ENCODE results near the gene PTTG1.
"Not testable (repeated sequence)": the region's sequence is repeated elsewhere in the genome, so short reads cannot be mapped to it uniquely, and the experiment has no call there.

The PTTG1 gene

GRCh38 chr5:160432787-160433186 lies 11.1 kb downstream of the PTTG1 start:
- TF ChIP-seq EZH2phosphoT487 (IDR thresholded peaks at IDR 0.05; ENCODE audit: low read depth), result no peak
- no peak for TF ChIP-seq CTCF (IDR thresholded peaks at IDR 0.05; ENCODE audit: low read depth, low read length)
- H3K9me3 ChIP-seq (ENCODE audit: insufficient read depth, low read length), result no peaks in the 10 kb centered on the region
- peaks cover 44% of the 10 kb centered on the region for H3K4me1 ChIP-seq (ENCODE audit: low read length)
- H3K4me2 ChIP-seq (ENCODE audit: low read length), result no peak overlapping the region
- H2AFZ ChIP-seq (ENCODE audit: low read depth, low read length), result no peak overlapping the region
- H3K36me3 ChIP-seq (replicated peaks; ENCODE audit: low read depth, low read length), result peaks cover 11% of the 10 kb centered on the region
- no peaks in the 10 kb centered on the region for H3K27me3 ChIP-seq (ENCODE audit: low read depth, low read length)
- no peak overlapping the region for H3K27ac ChIP-seq (ENCODE audit: low read length)
- no peak overlapping the region for H3K9ac ChIP-seq (ENCODE audit: low read length)
- H3K79me2 ChIP-seq (ENCODE audit: low read length), result no peaks in the 10 kb centered on the region
- H4K20me1 ChIP-seq (ENCODE audit: insufficient read depth, low read length), result no peaks in the 10 kb centered on the region
- no peak overlapping the region for H3K4me3 ChIP-seq (ENCODE audit: low read length)

GRCh38 chr5:160434022-160434531 lies 12.4 kb downstream of the PTTG1 start:
- Histone ChIP-seq H3K9me3 (ENCODE audit: insufficient read depth, low read length) (no peaks in the 10 kb centered on the region), H3K79me2 (ENCODE audit: low read length) (no peaks in the 10 kb centered on the region), H3K27ac (ENCODE audit: low read length) (no peak overlapping the region), H3K4me2 (ENCODE audit: low read length) (peak overlapping the region; percentile 60), H4K20me1 (ENCODE audit: insufficient read depth, low read length) (no peaks in the 10 kb centered on the region), H3K4me3 (ENCODE audit: low read length) (peak overlapping the region; percentile 43), H3K4me1 (ENCODE audit: low read length) (peaks cover 44% of the 10 kb centered on the region), H2AFZ (ENCODE audit: low read depth, low read length) (0 out of 2 replicates have a peak overlapping the region, but pooled peaks have one; percentile 54), H3K9ac (ENCODE audit: low read length) (no peak overlapping the region), H3K36me3 (replicated peaks; ENCODE audit: low read depth, low read length) (peaks cover 1% of the 10 kb centered on the region), H3K27me3 (ENCODE audit: low read depth, low read length) (no peaks in the 10 kb centered on the region)
- TF ChIP-seq EZH2phosphoT487 (IDR thresholded peaks at IDR 0.05; ENCODE audit: low read depth), result no peak
- TF ChIP-seq CTCF (IDR thresholded peaks at IDR 0.05; ENCODE audit: low read depth, low read length), result no peak

- TF ChIP-seq CTCF (IDR thresholded peaks at IDR 0.05; ENCODE audit: low read depth, low read length) (no peak), EZH2phosphoT487 (IDR thresholded peaks at IDR 0.05; ENCODE audit: low read depth) (no peak)
- H3K79me2 ChIP-seq (ENCODE audit: low read length), result no peaks in the 10 kb centered on the region
- H3K36me3 ChIP-seq (replicated peaks; ENCODE audit: low read depth, low read length), result no peaks in the 10 kb centered on the region
- H3K9ac ChIP-seq (ENCODE audit: low read length), result no peak overlapping the region
- no peaks in the 10 kb centered on the region for H3K9me3 ChIP-seq (ENCODE audit: insufficient read depth, low read length)
- H3K27ac ChIP-seq (ENCODE audit: low read length), result no peak overlapping the region
- H2AFZ ChIP-seq (ENCODE audit: low read depth, low read length), result no peak overlapping the region
- H3K27me3 ChIP-seq (ENCODE audit: low read depth, low read length), result no peaks in the 10 kb centered on the region
- H3K4me3 ChIP-seq (ENCODE audit: low read length), result no peak overlapping the region
- H3K4me2 ChIP-seq (ENCODE audit: low read length), result no peak overlapping the region
- no peaks in the 10 kb centered on the region for H4K20me1 ChIP-seq (ENCODE audit: insufficient read depth, low read length)
- H3K4me1 ChIP-seq (ENCODE audit: low read length), result peaks cover 46% of the 10 kb centered on the region
Observed at GRCh38 chr5:160435532-160435931, 13.9 kb downstream of the PTTG1 start.

GRCh38 chr5:160436017-160436416 lies 14.4 kb downstream of the PTTG1 start:
- H3K36me3 ChIP-seq (replicated peaks; ENCODE audit: low read depth, low read length), result no peaks in the 10 kb centered on the region
- no peaks in the 10 kb centered on the region for H3K9me3 ChIP-seq (ENCODE audit: insufficient read depth, low read length)
- no peak overlapping the region for H3K4me2 ChIP-seq (ENCODE audit: low read length)
- no peak overlapping the region for H3K27ac ChIP-seq (ENCODE audit: low read length)
- H2AFZ ChIP-seq (ENCODE audit: low read depth, low read length), result no peak overlapping the region
- H3K9ac ChIP-seq (ENCODE audit: low read length), result no peak overlapping the region
- no peaks in the 10 kb centered on the region for H3K27me3 ChIP-seq (ENCODE audit: low read depth, low read length)
- H3K4me1 ChIP-seq (ENCODE audit: low read length), result peaks cover 49% of the 10 kb centered on the region
- no peak overlapping the region for H3K4me3 ChIP-seq (ENCODE audit: low read length)
- TF ChIP-seq EZH2phosphoT487 (IDR thresholded peaks at IDR 0.05; ENCODE audit: low read depth) (no peak), CTCF (IDR thresholded peaks at IDR 0.05; ENCODE audit: low read depth, low read length) (no peak)
- H3K79me2 ChIP-seq (ENCODE audit: low read length), result no peaks in the 10 kb centered on the region
- no peaks in the 10 kb centered on the region for H4K20me1 ChIP-seq (ENCODE audit: insufficient read depth, low read length)

GRCh38 chr5:160436661-160437060 lies 15.0 kb downstream of the PTTG1 start:
- not testable (repeated sequence) for H3K36me3 ChIP-seq (replicated peaks; ENCODE audit: low read depth, low read length); H2AFZ ChIP-seq (ENCODE audit: low read depth, low read length); H3K9me3 ChIP-seq (ENCODE audit: insufficient read depth, low read length); H3K27me3 ChIP-seq (ENCODE audit: low read depth, low read length); H3K4me3 ChIP-seq (ENCODE audit: low read length); H3K27ac ChIP-seq (ENCODE audit: low read length); H3K9ac ChIP-seq (ENCODE audit: low read length); H4K20me1 ChIP-seq (ENCODE audit: insufficient read depth, low read length); H3K79me2 ChIP-seq (ENCODE audit: low read length)
- H3K4me1 ChIP-seq (ENCODE audit: low read length), result peaks cover 55% of the 10 kb centered on the region
- peak overlapping the region; percentile 40 for H3K4me2 ChIP-seq (ENCODE audit: low read length)

All from OCI-LY3 (cell line).